HG03457 (cell line): ENCODE measurements around the gene LAMP2.
A peak's percentile ranks its signal among the peaks of the same experiment; 100 is the strongest.

ENCODE experiments used
- ATAC-seq: cut with Tn5 transposase; IDR thresholded peaks from one replicate; pipeline ENCODE4 v1.9.1; 2021; ENCODE audit warnings: moderate number of reproducible peaks; ENCODE audit not compliant: unreplicated experiment

Gene LAMP2

DNA sequence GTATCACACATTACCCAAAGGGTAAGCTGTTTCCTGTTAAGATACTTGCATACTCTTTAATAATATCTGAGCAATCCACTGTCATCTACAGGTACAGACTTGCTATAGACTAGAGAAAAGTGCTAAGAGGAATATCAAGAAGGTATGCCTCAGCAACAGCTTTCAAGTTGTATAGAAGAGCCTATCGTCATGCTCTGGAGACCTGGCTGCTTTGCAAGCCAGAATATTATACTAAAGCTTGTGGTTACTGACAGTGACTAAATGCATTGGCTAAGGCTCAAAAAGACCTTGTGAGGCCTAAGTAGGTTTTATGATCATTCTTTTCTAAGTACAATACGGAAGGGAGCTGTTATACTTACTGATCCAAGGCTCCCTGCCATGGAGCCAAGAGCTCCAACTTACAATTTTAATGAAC, 11.3 kb downstream of the LAMP2 start:
- peak; percentile 96 for ATAC-seq

DNA sequence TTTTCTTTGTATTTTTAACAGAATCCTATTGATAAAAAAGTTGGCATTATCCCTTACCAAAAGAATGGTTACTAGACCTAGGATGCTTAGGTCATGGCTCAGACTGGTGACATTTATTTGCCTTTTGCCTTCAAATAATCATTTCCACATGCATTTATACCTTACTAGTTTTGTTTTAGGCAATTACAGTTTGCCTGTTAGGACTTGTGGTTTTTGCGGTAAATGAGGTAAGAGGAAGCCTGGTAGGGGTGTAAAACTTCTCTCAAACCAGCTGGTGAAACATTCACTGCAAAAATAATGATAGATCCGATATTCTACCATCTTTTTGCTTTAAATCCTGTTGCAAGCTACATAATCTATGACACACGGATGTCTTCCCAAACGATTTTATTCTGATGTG, 12.1 kb downstream of the LAMP2 start:
- no peak for ATAC-seq

DNA sequence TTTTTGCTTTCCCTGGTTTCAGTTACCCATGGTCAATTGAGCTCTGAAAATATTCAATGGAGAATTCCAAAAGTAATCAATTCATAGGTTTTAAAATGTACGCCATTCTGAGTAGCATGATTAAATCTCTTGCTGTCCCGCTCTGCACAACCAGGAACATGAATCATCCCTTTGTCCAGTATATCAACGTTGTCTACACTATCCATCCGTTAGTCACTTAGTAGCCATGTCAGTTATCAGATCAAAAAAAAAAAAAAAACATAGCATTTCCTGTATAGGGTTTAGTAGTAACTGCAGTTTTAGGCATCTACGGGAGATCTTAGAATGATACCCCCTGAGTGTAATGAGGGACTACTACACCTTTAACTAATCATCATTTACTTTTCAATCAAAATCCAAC, 15.1 kb downstream of the LAMP2 start:
- no peak for ATAC-seq

DNA sequence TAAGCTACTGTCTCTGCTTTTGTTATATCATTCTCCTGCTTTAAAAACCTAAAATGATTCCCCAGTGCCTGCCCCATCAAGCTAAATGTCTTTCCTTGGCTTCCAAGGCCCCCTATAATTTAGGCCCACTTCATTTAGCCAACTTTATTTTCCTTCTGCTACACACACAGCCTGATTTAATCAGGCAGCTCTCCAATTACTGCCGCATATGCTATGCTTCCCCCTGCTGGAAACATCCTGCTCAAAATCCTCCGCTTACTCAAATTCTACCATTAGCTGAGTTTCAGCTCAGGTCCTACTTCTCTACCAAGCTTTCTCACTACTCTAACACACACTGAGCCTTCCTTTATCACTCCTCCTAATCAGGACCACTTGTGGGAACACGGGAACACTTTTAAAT, 17.0 kb downstream of the LAMP2 start:
- ATAC-seq, result no peak

DNA sequence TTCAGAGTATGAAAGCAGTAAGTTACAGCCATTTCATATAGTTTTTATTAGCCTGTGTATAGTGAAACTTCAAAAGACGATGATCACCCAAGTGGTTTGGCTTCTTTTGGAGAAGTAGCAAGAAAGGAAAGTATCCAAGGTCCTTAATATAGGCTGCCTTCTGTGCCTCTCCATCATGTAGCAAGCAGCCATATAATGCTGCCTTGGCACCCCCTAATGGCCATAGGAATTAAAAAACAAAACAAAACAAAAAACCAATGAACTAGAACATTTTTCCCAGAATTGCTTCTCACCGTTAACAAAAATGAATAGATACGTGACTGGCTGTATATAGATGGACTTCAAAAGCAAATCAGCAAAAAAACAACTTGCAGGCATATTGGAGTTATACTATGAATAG, 18.9 kb downstream of the LAMP2 start:
- ATAC-seq, result no peak

DNA sequence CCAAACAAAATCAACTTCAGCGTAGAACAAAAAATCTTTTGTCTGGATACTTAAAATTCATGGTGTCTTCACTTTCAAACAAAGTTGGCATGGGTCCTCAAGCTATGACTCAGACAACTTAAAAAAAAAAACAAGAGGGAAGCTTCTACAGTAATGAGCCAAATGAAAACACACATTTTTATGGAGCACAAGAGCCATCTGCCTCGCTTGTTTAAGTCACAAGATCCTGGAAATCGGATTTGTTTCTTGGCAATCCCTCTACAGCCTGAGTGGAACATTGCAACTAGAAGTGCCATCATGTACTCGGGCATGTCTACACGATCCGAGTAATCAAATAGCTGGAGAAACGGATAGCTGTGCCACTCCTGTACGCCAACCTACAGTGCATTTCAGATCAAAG, 22.6 kb downstream of the LAMP2 start:
- ATAC-seq, result no peak

DNA sequence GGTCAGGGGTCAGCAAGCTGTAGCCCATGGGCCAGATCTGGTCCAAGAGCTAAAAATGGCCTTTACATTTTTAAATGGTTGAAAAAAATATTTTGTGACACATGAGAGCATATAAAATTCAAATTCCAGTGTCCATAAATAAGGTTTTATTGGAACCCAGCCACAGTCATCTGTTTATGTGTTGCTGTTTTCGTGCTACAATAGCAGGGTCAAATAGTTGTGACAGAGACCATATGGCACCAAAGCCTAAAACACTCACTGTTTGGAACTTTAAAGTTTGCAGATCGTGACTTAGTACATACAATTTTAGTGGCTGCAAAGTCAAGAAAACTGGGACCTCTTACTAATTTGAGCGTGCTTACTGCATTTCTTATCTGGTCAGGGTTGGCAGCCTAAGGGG, 29.2 kb downstream of the LAMP2 start:
- ATAC-seq, result no peak

DNA sequence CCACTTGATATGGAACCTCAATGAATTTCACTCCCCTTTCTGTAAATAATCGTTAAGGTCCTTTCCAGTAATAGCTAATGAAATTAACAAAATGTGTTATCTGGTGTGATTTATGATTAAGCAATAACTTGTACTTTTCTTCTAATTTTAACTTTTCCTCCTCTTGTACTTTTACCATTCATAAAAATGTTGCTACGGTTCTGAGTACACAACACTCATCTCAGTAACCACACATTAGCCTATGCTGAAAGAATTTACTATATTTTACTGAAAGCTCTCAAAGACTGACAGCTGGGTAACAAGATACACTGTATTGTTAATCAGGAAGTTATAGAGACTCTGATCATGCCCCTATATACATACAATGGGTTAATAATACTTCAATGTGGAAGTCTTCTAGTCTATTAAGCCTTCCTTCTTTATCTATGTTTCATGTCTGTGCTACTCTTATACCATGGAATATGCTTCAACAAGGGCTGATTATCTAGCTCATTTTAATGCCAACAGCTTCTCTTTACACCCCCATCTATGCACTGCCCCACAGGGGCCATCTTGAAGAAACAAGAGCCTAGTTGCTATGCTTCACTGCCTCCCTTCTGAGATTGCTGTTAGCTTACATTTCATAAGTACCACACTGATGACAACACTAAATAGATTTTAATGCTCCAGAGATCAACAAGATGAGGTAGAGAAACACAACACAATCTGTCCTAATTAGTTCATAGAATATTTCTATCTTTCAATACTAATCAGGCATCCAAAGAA, 39.1 kb downstream of the LAMP2 start:
- no peak for ATAC-seq

DNA sequence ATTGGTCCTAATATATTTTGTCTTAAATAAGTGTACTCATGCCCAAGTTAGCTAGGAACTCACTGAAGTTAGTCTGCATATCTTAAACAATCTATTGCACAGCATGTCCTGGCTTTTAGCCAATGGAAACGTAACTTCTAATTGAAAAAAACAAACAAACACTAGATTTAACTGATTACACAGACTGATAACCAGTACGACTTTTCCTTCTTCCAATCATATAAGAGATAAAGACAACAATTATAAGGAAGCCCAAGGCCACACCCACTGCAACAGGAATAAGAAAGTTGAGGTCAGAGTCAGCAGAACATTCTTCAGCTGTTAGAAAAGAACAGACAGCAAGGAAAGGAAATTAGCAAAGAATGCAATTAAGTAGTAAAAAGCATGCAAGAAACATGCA, 40.8 kb downstream of the LAMP2 start:
- no peak for ATAC-seq

DNA sequence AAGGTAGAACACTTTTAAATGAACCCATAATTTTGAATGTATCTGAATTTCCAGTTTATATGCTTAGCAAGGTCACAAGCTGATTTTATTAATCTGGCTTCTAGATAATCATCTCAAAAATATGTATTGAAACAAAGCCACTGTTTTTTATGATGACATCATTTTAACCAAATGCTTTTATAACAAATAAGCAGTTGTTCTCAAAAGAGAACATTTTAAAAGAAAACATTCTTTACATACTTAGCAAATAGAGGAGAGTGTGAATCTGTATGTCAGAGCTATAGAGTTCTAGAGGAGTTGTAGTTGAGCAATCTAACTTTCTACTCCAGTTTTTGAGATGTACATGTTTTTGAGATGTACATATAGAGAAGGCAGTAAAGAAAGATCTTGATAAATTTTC, 42.5 kb downstream of the LAMP2 start:
- ATAC-seq, result no peak

DNA sequence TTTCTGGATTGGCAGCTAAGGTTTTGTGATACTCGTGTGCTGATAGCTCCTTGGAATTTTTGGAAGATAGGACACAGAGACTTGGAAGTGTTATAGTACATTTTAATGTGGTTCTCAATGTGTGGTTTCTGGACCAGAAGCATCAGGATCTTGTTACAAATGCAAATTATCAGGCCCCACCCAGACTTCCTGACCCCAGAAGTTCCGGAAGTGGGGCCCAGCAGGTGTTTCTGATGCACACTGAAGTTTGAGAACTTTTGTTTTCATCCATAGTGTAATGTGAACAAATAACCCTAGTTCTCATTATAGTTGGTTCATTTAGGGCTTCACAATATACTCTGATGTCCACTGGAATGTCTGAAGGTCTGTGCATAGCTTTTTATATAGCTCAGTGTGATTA, 49.6 kb downstream of the LAMP2 start:
- ATAC-seq, result no peak

DNA sequence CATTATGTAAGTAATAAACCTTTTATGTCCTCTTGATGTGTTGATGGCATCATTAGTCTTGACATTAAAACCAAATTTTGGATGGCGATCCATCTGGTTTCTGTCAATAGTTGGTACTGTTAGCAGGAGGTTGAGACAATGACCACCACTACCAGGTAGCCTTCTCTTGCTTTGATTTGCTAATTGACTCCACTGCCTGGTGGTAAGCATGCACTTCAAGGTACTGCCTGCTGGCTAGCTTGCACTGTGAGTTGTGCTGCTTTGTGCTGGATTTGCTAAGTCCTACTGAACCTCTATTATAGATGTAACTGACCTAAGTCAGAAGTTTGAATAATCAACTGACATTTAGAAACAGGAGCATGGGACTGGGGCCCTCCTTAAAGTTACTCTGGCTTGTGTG, 60.9 kb downstream of the LAMP2 start:
- ATAC-seq, result no peak

DNA sequence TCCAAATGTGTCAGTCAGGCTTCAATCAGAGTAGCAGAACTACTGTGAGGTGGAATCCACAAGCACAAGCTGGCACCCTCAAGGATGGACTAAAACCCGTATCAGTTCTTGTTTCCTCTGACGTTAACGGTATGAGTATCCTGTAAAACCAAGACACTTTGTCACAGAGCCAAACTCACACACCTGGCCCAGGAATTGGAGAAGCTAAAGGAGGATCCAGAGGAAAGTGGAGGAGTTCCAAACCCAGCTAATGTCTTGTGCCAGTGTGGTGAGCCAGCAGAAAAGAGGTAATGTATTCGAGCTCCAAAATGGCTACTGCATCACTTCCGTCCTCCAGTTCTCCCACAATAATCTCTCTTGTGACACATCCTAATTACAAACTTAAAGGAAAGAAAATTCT, 62.5 kb downstream of the LAMP2 start:
- ATAC-seq, result no peak

DNA sequence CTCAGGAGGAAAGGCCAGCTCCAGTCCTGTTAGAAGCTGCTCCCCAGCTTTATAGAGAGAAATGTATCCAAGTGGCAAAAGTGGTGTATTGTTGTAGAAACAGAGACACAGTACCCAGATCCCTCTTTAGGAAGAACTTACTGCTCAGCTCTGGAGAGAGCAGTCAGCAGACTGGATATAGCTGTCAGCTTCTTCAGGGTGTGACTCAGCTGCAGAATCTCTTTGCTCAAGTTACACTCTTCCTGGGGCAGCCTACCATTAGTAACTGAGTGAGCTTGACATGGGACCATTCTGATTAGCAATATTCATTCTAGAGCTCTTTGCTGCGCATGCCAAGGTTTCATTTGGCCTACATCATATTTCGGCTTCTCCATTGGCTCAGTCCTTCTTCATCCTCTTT, 66.7 kb downstream of the LAMP2 start:
- ATAC-seq, result no peak

DNA sequence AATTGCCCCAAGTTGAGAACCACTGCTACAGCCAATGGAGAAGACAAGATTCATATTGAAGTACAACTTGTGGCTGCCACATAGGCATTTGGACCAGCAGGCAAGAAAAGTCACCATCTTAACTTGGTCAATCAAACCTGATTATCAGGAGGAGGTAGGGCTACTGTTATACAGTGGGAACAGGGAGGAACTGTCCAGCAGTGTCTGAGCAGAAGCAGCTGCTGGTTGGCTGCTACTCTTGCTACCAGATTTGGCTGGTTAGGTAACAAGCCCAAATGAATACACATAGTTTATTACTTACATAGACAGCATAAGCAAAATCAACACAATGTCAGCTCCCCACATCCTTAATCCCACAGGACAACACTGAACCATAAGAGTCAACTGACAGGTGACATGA, 67.8 kb downstream of the LAMP2 start:
- no peak for ATAC-seq

DNA sequence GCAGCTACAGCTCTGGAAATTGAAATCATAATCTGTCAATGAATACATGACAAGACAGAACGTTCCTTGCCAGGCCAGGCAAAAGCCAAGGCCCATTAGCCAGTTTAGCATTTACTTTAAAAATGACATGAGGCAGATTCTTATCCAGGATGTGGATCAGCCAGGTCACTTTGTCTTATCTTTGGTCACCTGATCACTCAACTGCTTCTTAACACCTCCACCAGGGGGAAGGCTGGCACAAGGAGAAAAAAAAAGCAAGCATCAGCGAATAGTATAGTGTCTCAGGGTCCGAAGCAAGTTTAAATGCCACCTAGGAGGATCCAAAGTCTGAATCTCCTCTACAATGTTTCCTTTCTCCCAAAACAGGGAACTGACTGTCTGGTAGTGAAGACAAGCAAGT, 88.4 kb downstream of the LAMP2 start:
- ATAC-seq, result no peak

DNA sequence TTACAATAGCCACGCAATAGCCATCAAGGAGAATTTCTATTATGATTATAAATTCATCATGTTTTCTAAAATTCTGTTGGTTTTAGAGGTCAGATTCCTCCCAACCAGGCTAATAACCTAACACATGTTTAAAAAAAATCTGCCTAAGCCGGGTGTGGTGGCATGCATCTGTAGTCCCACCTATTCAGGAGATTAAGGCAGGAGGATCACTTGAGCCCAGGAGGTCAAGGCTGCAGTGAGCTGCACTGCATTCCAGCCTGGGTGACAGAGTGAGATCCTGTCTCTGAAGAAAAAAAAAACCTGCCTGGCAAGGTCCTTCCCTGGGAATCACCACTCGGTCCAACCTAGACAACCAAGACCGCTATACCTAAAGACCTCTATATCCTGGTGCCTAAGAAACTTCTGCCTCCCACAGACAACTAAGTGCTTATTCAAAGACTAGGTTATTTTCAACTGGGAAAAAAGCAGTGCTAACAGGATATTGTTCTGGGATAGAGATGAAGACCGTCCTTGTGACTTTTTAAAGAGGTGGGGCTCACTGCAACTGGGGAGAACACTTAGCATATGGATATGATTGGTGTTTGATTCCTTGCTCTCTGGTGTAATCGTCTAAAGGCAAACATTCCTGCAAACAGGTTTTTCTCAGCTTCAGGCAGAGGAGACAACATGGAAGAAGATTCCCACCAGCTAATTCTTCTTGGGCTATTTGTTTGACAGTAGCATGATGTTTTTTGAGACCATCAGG, 89.0 kb downstream of the LAMP2 start:
- ATAC-seq, result no peak

DNA sequence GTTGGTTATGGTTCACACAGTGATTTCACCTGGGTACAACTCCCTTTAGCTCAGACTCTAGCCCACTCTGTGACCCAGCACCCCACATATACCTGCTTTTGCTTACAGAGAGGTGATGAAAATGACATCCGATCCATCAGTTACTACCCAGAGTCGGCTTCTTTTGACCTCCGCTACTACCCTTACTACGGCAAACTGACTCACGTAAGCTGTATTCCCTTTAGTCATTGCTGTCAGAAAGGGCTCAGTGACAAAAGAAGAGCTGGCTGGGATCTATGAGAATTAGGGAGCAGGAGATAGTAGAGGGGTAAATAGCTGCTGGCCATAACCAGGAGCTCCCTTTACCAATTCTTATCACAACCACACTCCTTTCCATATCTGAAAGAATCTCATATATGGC, 90.5 kb downstream of the LAMP2 start:
- ATAC-seq, result no peak
